ENCODE measurements around the gene SNCB.
A peak's percentile ranks its signal among the peaks of the same experiment; 100 is the strongest.

Gene SNCB

GRCh38 chr5:176575488-176576422 lies 54.6 kb downstream of the SNCB start:
- no peak overlapping the region for H3K27ac ChIP-seq
- TF ChIP-seq CTCF (IDR thresholded peaks at IDR 0.05) (no peak), ZFX (IDR thresholded peaks at IDR 0.05; ENCODE audit: borderline replicate concordance) (no peak)

GRCh38 chr5:176575066-176575465 lies 55.3 kb downstream of the SNCB start:
- H3K27ac ChIP-seq: no peak overlapping the region
- TF ChIP-seq CTCF (IDR thresholded peaks at IDR 0.05) (no peak), ZFX (IDR thresholded peaks at IDR 0.05; ENCODE audit: borderline replicate concordance) (no peak)

GRCh38 chr5:176574297-176574591 lies 56.1 kb downstream of the SNCB start:
- TF ChIP-seq ZFX (IDR thresholded peaks at IDR 0.05; ENCODE audit: borderline replicate concordance) (no peak), CTCF (IDR thresholded peaks at IDR 0.05) (peak; percentile 66)
- H3K27ac ChIP-seq: no peak overlapping the region

- no peak overlapping the region for H3K27ac ChIP-seq
- TF ChIP-seq CTCF (IDR thresholded peaks at IDR 0.05): peak; percentile 89
- no peak for TF ChIP-seq ZFX (IDR thresholded peaks at IDR 0.05; ENCODE audit: borderline replicate concordance)
These were observed 56.6 kb downstream of the SNCB start for GRCh38 chr5:176573564-176574296.

Measured in 22Rv1 (cell line).